K562 (cell line): ENCODE results near the gene GARRE1.

Source experiments
- CTCF ChIP-seq, 3 experiments: IDR thresholded peaks in 2 of 3; conservative IDR thresholded peaks in 1 of 3; 2 replicates each; pipeline ENCODE4 v1.5.1; 2011 to 2012; ENCODE audit warnings: low read length in 3 of 3, mild to moderate bottlenecking in 3 of 3, control low read depth in 2 of 3, improper control_type of control experiment in 1 of 3, inconsistent platforms in 1 of 3, low read depth in 1 of 3, mixed read lengths in 1 of 3, moderate library complexity in 1 of 3; ENCODE audit not compliant: insufficient read depth in 2 of 3
- MXD1 ChIP-seq: fragments of 250-450 bp; sonication (Bioruptor Pico); IDR thresholded peaks from 2 replicates; pipeline ENCODE4 v1.8.0; 2021; ENCODE audit warnings: borderline replicate concordance, mild to moderate bottlenecking, moderate library complexity; ENCODE audit not compliant: poor library complexity, severe bottlenecking
- ZNF740 ChIP-seq, 3 experiments: fragments of 200-800 bp in 1 of 3; sonication (Bioruptor generic) in 1 of 3; sonication (generic) in 1 of 3; formaldehyde crosslinking in 1 of 3; IDR thresholded peaks; 2 replicates each; pipeline versions ENCODE4 v1.6.1 to v1.8.0; 2016 to 2022; ENCODE audit warnings: mild to moderate bottlenecking in 2 of 3, missing compliant biosample characterization in 2 of 3, missing genetic modification characterization in 2 of 3, missing genetic modification reagents in 1 of 3

GRCh38 chr19:34228347-34228746, 26.0 kb upstream of the GARRE1 start:
- TF ChIP-seq ZNF740 (CRISPR knock-in tag; IDR thresholded peaks at IDR 0.05) = no peak
- TF ChIP-seq ZNF740 (tag; IDR thresholded peaks at IDR 0.05) = no peak
- no peak for TF ChIP-seq CTCF (IDR thresholded peaks at IDR 0.05 in 2 of 3, conservative IDR thresholded peaks at IDR 0.05 in 1 of 3; ENCODE audit: insufficient read depth in 2 of 3, low read depth in 1 of 3, low read length in 3 of 3)
- no peak for TF ChIP-seq MXD1
